ENCODE measurements around the gene SGTB. TPM values are rescaled to one million over a fixed set of nuclear protein-coding genes. Genes with fewer than 3 reads are reported as not detected.
A peak's percentile ranks its signal among the peaks of the same experiment; 100 is the strongest.
"Not testable (repeated sequence)": the region's sequence is repeated elsewhere in the genome, so short reads cannot be mapped to it uniquely, and the experiment has no call there.

The SGTB gene
- total RNA-seq, 1 experiment from 2014 or later = 9.8 TPM

DNA sequence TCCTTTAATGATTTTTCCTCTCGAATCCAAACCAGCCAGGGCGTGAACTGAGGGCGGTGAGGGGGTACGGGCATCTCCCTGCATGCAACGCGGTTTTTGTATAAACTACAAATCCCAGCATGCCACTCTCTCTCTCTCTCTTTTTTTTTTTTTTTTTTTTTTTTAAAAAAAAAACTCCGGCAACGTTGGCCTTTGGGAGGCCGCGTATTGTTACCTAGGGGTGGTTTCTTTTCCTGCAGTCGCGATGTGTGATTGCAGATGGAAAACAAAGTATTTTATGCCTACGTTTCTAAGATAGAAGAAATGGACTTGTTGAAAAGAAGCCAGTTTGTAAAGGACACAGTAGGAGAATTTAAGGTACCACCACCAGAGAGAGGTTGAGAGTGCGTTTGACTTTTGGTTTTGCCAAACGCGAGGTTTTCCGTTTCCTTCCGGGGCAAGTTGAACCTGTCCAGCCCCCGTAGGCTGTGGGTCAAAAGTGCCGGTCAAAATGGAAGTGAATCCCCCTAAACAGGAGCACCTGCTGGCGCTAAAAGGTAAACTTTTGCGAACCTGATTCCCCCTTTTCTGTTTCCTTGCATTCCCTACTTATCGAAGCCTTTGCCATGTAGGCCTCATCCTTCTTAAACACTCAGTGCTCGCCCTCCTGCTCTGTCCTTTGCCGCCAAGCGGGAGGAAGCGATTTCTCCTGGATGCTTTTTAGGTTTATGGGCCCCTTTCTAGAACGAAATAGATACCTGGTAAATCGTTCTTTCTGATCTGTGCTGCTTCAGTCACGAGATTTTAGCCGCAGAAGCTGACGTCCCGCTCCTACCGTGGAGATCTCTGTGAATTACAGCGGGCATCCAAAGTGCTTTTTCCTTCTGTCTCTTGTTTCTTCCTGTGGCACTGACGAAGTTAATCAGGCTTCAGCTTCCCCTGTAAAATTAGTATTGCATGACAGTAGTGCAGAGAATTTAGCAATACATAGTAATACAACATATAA lies 97.0 kb downstream of the SGTB start, which contains the start of the genes SHLD3 and TRAPPC13:
SHLD3 (plus strand) TSS at position 457 of the 985 bp plus-strand sequence. CDS start 4,561 bp downstream, outside the sequence.
TRAPPC13 (plus strand) TSS at position 457 of the 985 bp plus-strand sequence; CDS start at position 491, 34 bp downstream.
- ChIA-PET POLR2A (ENCODE audit: unreplicated experiment) (interaction anchor here (0.7 kb wide), 1 partner anchor 564 kb away, joined by 3 read pairs; no protein-coding TSS in a partner anchor), CTCF (no interaction called here)
- TF ChIP-seq, protein P1, sequence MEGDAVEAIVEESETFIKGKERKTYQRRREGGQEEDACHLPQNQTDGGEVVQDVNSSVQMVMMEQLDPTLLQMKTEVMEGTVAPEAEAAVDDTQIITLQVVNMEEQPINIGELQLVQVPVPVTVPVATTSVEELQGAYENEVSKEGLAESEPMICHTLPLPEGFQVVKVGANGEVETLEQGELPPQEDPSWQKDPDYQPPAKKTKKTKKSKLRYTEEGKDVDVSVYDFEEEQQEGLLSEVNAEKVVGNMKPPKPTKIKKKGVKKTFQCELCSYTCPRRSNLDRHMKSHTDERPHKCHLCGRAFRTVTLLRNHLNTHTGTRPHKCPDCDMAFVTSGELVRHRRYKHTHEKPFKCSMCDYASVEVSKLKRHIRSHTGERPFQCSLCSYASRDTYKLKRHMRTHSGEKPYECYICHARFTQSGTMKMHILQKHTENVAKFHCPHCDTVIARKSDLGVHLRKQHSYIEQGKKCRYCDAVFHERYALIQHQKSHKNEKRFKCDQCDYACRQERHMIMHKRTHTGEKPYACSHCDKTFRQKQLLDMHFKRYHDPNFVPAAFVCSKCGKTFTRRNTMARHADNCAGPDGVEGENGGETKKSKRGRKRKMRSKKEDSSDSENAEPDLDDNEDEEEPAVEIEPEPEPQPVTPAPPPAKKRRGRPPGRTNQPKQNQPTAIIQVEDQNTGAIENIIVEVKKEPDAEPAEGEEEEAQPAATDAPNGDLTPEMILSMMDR (conservative IDR thresholded peaks at IDR 0.05) = no peak
- no peak for TF ChIP-seq EZH2 (IDR thresholded peaks at IDR 0.05; ENCODE audit: low read depth)
- Histone ChIP-seq H3K4me3 (peak within 1 kb of the TSS; percentile 96), H3K79me2 (ENCODE audit: low read depth) (peaks cover 87% of the 10 kb centered on the region), H3K9me2 (ENCODE audit: insufficient read depth) (no peaks in the 10 kb centered on the region), H3K4me1 (replicated peaks; ENCODE audit: insufficient read depth) (peaks cover 22% of the 10 kb centered on the region), H2AFZ (peak within 1 kb of the TSS; percentile 98), H3K4me2 (peak within 1 kb of the TSS; percentile 86), H3K9me3 (ENCODE audit: insufficient read depth, low read depth) (no peaks in the 10 kb centered on the region), H4K20me1 (ENCODE audit: insufficient read depth) (no peaks in the 10 kb centered on the region; the same call in 1 of the 2 replicates), H3K27ac (peak within 1 kb of the TSS; percentile 73), H3K36me3 (ENCODE audit: low read depth) (0 out of 2 replicates have a peak, but pooled peaks cover 4% of the 10 kb centered on the region), H3K27me3 (ENCODE audit: insufficient read depth, low read depth) (no peaks in the 10 kb centered on the region), H3F3A (ENCODE audit: insufficient read depth, low read depth) (no peaks in the 10 kb centered on the region)
- TSS peak; percentile 81 for BruUV-seq (replicated peaks)
- peak; percentile 69 to 81 for DNase-seq
- intact Hi-C loops (cut with micrococcal nuclease; ENCODE audit: unreplicated experiment) = no loop called here

DNA sequence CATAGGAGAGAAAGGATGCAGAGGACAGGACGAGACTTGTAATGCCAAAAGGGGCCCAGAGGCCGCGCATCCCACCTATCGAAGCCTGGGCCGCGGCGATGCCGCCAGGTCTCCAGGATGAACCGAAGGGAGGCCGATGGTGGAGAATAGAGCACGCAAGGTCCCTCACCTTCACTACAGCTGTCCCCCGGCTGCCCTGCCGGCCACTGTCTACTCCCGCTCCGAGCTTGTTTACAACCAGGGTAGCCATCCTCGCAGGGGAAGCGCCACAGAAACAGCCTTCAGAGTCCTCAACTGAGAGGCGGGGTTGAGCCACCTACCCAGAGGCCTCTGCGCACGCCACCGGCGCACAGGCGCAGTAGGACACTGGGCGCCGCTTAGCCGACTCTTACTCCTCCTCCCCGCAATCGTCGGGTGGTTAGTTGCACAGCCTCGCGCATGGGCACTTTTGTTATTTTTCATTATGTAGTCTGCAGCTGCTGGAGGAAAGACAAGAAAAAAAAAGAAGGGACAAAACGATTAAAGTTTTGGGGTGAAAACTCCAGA lies 97.8 kb downstream of the SGTB start, which contains the start of gene TRIM23:
TRIM23 (minus strand) TSS at position 309 of the 546 bp plus-strand sequence; CDS start at position 250, 59 bp downstream.
- ChIA-PET POLR2A (ENCODE audit: unreplicated experiment) (interaction anchor here (0.6 kb wide), 1 partner anchor 523 kb away, joined by 4 read pairs; no protein-coding TSS in a partner anchor), CTCF (no interaction called here)
- intact Hi-C loops (cut with micrococcal nuclease; ENCODE audit: unreplicated experiment) = no loop called here
- Histone ChIP-seq H4K20me1 (ENCODE audit: insufficient read depth) (no peaks in the 10 kb centered on the region; the same call in 1 of the 2 replicates), H3F3A (ENCODE audit: insufficient read depth, low read depth) (no peaks in the 10 kb centered on the region), H3K9me2 (ENCODE audit: insufficient read depth) (no peaks in the 10 kb centered on the region), H3K4me1 (replicated peaks; ENCODE audit: insufficient read depth) (peaks cover 22% of the 10 kb centered on the region), H3K27me3 (ENCODE audit: insufficient read depth, low read depth) (no peaks in the 10 kb centered on the region), H2AFZ (peak within 1 kb of the TSS; percentile 98), H3K9me3 (ENCODE audit: insufficient read depth, low read depth) (no peaks in the 10 kb centered on the region), H3K36me3 (ENCODE audit: low read depth) (no peaks in the 10 kb centered on the region), H3K4me3 (peak within 1 kb of the TSS; percentile 96), H3K79me2 (ENCODE audit: low read depth) (peaks cover 90% of the 10 kb centered on the region), H3K4me2 (peak within 1 kb of the TSS; percentile 86), H3K27ac (peak within 1 kb of the TSS; percentile 73)
- BruUV-seq (replicated peaks) = no TSS peak
- DNase-seq = peak; percentile 81 to 88
- no peak for TF ChIP-seq EZH2 (IDR thresholded peaks at IDR 0.05; ENCODE audit: low read depth)
- TF ChIP-seq, protein P1 (conservative IDR thresholded peaks at IDR 0.05) = no peak

DNA sequence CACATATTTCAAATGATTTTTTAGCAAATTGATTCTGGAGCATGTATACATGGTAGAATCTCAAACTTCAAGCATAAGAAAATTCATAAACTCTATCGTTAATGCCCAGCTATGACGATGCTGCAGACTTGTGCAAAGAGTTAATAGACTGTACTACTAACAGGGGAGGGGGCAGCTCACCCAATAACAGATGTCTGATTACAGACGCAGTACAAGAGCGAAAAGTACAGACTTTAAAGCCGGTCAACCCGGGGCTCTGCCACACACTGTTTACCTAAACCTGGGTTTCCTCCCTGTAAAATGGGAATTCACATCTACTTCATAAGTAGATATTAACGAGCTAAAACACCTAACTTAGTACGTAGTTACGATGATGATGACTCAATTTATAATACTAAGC lies 98.4 kb downstream of the SGTB start:
- ChIA-PET POLR2A (ENCODE audit: unreplicated experiment) (interaction anchor here (0.6 kb wide), 1 partner anchor 524 kb away, joined by 4 read pairs; no protein-coding TSS in a partner anchor), CTCF (no interaction called here)
- Histone ChIP-seq H3K4me1 (replicated peaks; ENCODE audit: insufficient read depth) (peaks cover 22% of the 10 kb centered on the region), H3K9me2 (ENCODE audit: insufficient read depth) (no peaks in the 10 kb centered on the region), H3F3A (ENCODE audit: insufficient read depth, low read depth) (no peaks in the 10 kb centered on the region), H3K4me2 (peak overlapping the region; percentile 86), H3K9me3 (ENCODE audit: insufficient read depth, low read depth) (no peaks in the 10 kb centered on the region), H4K20me1 (ENCODE audit: insufficient read depth) (peaks cover 2% of the 10 kb centered on the region; the same call in 1 of the 2 replicates), H3K27ac (no peak overlapping the region), H3K36me3 (ENCODE audit: low read depth) (no peaks in the 10 kb centered on the region), H3K4me3 (peak overlapping the region; percentile 96), H3K27me3 (ENCODE audit: insufficient read depth, low read depth) (no peaks in the 10 kb centered on the region), H2AFZ (peak overlapping the region; percentile 98), H3K79me2 (ENCODE audit: low read depth) (peaks cover 92% of the 10 kb centered on the region)
- no peak for DNase-seq
- BruUV-seq (replicated peaks) = no TSS peak
- intact Hi-C loops (cut with micrococcal nuclease; ENCODE audit: unreplicated experiment) = no loop called here
- TF ChIP-seq, protein P1 (conservative IDR thresholded peaks at IDR 0.05) = no peak
- no peak for TF ChIP-seq EZH2 (IDR thresholded peaks at IDR 0.05; ENCODE audit: low read depth)

DNA sequence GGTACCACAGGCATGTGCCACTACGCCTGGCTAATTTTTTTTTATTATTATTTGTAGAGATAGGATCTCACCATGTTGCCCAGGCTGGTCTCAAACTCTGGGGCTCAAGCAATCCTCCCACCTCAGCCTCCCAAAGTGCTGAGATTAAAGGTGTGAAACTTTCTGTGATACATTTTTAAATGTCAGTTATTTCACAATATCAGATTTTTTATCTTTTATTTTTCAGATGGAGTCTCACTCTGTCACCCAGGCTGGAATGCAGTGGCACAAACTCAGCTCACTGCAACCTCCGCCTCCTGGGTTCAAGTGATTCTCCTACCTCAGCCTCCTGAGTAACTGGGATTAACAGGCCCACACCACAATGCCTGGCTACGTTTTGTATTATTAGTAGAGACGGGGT lies 99.9 kb downstream of the SGTB start:
- H3K9me2 ChIP-seq (ENCODE audit: insufficient read depth); DNase-seq; H3K4me3 ChIP-seq; H3K9me3 ChIP-seq (ENCODE audit: insufficient read depth, low read depth); H3K27ac ChIP-seq; H4K20me1 ChIP-seq (ENCODE audit: insufficient read depth); intact Hi-C loops (cut with micrococcal nuclease; ENCODE audit: unreplicated experiment); H3K36me3 ChIP-seq (ENCODE audit: low read depth); H3F3A ChIP-seq (ENCODE audit: insufficient read depth, low read depth); H3K27me3 ChIP-seq (ENCODE audit: insufficient read depth, low read depth); POLR2A ChIA-PET (ENCODE audit: unreplicated experiment); BruUV-seq (replicated peaks); CTCF ChIA-PET; H2AFZ ChIP-seq: not testable (repeated sequence)
- H3K4me1 ChIP-seq (replicated peaks; ENCODE audit: insufficient read depth) = peaks cover 22% of the 10 kb centered on the region
- peak overlapping the region; percentile 86 for H3K4me2 ChIP-seq
- peaks cover 77% of the 10 kb centered on the region for H3K79me2 ChIP-seq (ENCODE audit: low read depth)
